Amniotic stem cell (primary cell): ENCODE data around the gene MTHFD1.

ENCODE experiments used
- DNase-seq: peaks from one replicate; lab custom pipeline; 2025; lab: John Stamatoyannopoulos, UW

The MTHFD1 gene

DNA sequence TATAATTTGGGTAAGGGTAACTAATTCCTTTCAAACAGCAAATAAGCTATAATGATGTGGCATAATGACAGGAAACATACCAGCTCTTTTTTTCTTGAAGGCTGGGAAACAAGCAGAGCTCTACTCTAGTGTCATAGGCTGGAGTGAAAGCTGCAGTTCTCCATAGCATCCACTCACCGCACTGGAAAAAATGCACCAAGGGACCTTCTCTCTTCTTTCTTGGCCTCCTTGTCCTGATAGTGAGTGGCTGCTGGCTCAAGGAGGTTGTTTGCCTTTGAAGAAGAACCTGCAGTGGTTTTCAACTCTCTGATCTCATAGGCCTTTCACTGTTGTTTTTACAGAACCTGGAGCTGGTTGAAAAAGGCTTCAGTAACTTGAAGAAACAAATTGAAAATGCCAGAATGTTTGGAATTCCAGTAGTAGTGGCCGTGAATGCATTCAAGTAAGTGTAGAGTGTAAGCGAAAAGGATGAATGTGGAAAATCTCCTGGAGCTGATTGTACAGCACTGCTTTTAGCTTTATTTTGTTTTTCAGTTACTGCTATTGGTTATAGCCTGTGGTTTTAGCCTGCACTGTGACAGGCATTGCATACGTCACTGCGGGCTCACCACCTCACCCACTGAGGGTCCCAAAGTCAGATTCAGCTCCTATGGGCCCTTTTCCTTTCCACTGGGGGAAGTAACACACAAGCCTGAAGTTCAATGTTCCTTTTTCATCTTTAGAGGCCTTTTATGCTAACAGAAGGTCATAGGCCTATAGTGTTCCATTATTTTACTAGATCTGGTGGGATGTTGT is 59.9 kb downstream of the MTHFD1 start:
- DNase-seq = no peak

DNA sequence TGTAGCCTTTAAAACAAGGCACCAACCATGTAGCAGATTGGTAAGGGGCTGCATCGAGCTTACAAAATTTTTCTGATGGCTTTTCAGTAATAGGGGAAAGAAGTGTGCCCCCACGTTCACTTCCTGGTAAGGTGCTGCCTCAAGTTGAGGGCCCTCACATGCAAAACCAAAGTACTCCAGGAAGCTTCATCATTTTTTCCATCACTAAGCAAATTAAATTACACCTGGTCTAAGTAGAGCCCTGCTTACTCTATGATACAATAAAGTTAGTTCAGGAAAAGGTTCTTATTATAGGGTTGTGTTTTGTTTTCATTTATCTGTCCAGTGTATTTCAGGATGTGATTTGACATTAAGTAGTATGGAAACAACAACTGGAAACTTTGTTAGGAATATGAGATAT is 62.1 kb downstream of the MTHFD1 start:
- DNase-seq = no peak

GRCh38 chr14:64454671-64455070 is 66.5 kb downstream of the MTHFD1 start:
- no peak for DNase-seq

GRCh38 chr14:64459405-64460136 is 71.4 kb downstream of the MTHFD1 start:
- no peak for DNase-seq

DNA sequence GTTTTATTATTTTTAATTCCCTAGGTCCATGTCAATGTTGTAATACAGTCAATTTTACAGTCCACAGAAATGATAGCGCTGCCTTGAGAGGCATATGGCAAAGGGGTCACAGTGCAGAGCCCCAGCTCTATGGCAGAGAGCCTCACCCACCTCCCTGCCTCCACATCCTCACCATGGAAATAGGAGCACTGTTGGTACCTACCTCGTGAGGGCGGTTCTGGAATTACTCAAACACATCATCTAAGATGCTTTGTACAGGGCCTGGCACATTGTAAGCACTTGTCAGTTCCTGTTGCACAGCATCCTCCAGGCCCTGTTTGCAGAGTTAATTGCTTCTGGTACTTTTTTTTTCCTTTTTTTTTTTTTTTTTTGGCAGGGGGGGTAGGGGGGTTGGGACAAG is 73.1 kb downstream of the MTHFD1 start:
- no peak for DNase-seq

DNA sequence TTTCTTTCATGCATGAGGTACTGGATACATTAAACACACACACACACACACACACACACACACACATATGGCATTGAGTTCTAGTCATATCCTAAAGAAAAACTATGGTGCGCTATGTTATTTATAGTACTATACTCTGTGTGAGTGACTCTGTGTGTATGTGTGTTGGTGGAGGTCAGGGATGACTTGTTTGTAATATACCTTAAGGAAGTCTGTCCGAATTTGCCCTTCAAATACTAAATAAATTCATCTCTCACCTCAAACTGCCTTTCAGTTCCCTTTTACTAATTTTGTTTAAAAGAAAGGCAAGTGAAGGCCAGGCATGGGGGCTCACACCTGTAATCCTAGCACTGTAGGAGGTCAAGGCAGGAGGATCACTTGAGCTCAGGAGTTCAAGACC is 75.0 kb downstream of the MTHFD1 start:
- DNase-seq = no peak

DNA sequence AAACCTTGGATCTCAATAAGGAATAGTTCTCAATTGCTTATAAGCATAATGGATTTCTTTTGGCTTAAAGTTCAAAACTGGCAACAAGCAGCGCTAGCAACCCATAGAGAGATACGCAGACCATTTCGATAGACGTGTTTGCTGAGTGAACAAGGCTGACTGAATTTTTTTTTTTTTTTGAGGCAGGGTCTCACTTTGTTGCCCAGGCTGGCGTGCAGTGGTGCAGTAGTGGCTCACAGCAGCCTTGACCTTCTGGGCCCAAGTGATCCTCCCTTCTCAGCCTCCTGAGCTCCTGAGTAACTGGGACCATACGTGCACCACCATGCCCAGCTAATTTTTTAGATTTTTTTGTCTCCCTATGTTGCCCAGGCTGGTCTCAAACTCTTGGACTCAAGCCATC is 75.7 kb downstream of the MTHFD1 start:
- no peak for DNase-seq

DNA sequence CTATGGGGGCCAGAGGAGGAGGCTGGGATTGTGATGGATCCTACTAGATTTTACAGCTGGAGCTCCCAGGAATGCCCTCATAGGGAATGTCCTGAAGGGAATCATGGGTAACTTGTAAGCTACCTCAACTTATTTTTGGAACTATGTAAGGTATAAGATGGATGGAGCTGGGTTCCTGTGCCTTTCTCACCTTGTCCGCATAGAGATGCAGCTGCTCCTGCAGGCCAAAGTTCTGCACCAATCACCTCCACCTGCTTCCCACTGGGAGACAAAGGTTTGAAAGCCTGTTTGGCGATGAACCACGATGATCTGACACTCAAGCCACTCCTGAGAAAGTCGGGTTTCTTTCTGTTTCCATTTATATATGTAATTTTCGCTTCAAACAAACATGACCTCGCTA is 76.5 kb downstream of the MTHFD1 start:
- DNase-seq = no peak

- DNase-seq = no peak
Measured at GRCh38 chr14:64465191-64465822, 77.2 kb downstream of the MTHFD1 start, which contains the start of gene AKAP5. TSS of gene AKAP5 (plus strand) at chr14:64465499. CDS start at chr14:64468395, 2,896 bp downstream.

DNA sequence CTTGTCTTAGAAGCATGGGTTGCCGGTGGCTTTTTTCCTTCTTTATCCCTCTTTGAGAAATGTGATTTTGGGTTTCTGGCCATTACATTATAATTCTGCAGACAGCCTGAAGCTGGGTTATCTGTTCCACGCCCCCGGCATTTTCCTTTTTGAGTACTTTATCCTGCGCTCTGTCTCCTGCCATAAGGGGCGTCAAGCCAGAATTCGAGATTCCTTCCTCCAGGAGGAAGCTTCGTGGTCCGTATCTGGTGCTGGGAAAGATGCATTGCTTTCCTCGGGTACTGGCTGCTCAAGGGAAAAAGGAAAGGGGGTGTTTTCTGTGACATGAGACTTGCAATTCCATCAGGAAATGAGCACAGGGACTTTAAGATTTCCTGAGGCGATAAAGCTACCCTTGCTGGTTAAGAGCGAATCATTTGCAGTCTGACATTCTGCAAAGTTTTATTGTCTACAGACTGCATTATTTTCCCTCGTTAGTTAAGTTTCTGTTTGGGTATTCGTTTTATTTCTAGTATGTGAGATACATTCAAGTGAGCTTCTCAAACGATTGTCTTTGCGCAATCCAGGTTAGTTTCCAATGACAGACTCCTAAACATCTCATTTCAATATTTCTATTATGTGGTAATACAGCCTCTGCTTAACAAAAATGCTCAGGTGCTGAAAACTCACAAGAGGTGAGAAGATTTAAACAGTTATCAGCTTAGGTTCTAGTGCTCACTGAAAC is 77.8 kb downstream of the MTHFD1 start:
- DNase-seq = peak; percentile 62

GRCh38 chr14:64467101-64467500 is 78.9 kb downstream of the MTHFD1 start:
- no peak for DNase-seq

DNA sequence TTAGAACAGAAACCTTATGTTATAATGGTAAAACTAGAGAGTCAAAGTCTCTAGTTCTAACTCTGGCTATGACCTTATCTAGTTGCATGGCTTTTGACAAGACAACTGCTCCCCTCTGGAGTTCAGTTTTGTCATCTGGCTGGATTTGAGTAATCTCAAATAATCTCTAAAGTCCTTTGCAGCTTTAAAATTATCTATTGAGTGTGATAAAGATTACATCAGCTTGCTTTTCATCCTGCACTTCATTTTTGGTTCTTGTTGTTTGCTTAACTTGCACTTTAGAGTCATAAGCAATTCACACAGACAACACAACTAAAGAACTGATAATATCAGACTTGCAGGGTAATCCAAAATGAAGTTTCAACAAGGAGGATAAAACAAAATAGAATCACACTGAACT is 79.4 kb downstream of the MTHFD1 start:
- no peak for DNase-seq

GRCh38 chr14:64468451-64468850 is 80.3 kb downstream of the MTHFD1 start:
- no peak for DNase-seq

- no peak for DNase-seq
Measured at GRCh38 chr14:64474041-64474440, 85.9 kb downstream of the MTHFD1 start.

- DNase-seq = no peak
Measured at GRCh38 chr14:64474698-64475097, 86.5 kb downstream of the MTHFD1 start.

DNA sequence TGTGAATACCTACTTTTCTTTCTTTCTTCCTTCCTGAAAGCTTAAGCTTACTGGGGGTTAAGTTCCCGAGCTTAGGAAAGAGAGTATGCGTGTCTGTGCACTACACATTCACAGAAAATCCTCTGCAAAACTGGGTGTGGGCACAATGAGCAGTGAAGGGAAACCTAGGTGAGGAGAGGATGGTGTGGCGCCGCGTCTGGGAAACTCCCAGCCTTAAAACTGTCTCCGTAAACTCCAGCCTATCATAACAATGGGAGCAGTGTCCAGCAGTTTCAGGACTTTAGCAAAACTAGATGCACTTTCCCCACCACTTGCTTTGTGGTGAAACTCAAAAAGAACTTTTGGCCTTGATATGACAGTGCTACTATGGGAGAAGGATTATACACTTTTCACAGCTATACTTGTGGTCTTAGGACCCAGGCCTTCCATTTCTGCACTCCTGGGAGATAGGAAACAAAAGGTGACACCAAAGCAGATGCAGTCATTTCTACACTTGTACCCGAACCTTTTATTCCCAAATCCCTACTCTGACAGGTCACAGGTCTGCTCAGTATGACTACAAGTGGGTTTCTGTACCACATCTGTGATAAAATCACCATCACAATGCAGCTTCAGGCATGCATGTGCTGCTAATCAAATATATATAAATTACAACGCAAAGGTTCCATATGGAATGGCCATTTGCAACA is 87.6 kb downstream of the MTHFD1 start:
- no peak for DNase-seq

GRCh38 chr14:64476438-64476837 is 88.3 kb downstream of the MTHFD1 start:
- no peak for DNase-seq

DNA sequence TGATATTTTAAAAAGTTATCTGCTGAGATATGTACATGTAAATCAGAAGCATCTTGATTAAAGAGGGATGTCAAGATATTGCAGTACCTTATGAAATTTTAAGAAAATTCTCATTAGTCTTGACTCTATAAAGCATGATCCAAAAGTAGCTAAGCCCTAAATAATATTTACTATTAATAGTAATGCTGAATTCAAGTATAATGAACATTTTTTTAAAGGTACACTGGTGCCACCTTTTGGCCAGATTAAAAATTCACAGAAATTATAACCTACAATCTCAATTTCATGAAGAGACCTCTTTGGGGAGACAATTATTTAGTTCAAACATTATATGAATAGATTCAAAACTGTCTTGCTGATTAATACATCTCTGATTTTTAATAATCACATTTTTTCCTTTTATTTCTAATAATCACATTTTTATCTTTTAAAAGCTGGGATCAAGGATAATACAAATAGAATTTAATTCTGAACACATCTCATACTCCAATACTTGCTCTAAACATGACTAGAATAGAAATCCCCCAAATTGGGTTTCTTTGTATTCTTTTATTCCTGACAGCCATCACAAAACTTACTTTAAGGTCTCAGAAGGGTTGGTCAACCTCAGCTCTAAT is 90.6 kb downstream of the MTHFD1 start:
- no peak for DNase-seq

- DNase-seq = no peak
Measured at GRCh38 chr14:64488590-64489099, 100.5 kb downstream of the MTHFD1 start.

DNA sequence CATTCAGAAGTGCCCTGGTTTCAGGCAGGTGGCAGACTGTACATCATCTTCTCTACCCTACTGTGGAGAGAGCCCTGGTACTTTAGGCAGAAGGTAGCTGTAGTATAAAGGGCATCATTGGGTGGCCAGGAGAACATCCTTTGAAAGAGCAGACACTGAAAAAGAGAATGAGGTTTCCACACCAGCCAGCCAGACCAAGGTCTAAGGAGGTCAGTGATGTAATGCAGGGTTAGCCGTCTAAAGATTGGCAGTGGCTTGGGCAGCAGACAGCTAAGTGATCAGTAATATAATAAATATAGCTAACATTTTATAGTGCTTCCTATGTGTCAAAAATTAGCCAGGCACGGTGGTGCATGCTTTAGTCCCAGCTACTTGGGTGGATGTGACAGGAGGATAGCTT is 103.5 kb downstream of the MTHFD1 start:
- DNase-seq = no peak

DNA sequence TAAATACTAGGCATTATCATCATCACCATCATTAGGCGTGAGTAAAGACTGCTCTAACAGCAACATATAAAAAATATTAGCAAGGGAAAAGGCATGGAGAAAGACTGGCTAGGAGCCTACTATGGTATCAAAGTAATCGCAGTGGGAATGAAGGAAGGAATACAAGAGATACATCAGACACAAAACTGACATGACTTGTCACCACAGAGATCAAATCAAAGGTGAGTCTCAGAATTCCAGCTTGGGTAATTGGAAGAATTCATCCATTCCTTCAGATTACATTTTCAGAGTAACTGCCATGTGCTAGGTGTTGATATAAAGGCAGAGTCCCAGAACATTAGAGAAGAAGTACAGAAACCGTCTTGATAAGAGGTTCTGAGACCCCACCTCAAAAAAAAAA is 105.3 kb downstream of the MTHFD1 start:
- no peak for DNase-seq
